ENCODE data around the gene FBXO15. TPM values are rescaled to one million over a fixed set of nuclear protein-coding genes. Genes with fewer than 3 reads are reported as not detected.

Gene FBXO15
- total RNA-seq, 2 donors from 2014 or later, result 1.3 to 3.0 TPM

DNA sequence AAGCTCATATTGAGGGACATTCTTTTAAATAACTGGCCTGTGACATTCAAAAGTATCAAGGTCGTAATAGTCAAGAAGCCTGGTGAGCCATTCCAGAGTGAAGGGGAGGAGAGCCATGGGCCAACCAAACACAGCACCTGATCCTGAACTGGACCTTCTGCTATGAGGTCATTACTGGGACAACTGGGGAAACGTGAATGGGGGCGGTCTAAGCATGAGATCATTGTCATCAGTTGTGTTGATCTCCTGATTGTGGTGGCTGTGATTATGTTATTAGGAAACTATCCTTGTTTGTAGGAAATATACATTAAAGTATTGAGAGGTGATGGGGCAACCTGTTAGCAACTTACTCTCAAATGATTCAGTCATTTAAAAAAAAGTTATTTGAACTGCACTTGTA is 79.3 kb downstream of the FBXO15 start:
- Mint-ChIP-seq H3K27me3 (ENCODE audit: insufficient read depth) (peaks cover 2% of the 10 kb centered on the region), H3K36me3 (ENCODE audit: low read depth) (no peaks in the 10 kb centered on the region), H3K4me3 (no peak overlapping the region), H3K4me1 (no peaks in the 10 kb centered on the region), H3K27ac (no peak overlapping the region), H3K9me3 (no peaks in the 10 kb centered on the region)
- no peak overlapping the region for H3K4me3 ChIP-seq (ENCODE audit: low read length)
- TF ChIP-seq, protein P1, sequence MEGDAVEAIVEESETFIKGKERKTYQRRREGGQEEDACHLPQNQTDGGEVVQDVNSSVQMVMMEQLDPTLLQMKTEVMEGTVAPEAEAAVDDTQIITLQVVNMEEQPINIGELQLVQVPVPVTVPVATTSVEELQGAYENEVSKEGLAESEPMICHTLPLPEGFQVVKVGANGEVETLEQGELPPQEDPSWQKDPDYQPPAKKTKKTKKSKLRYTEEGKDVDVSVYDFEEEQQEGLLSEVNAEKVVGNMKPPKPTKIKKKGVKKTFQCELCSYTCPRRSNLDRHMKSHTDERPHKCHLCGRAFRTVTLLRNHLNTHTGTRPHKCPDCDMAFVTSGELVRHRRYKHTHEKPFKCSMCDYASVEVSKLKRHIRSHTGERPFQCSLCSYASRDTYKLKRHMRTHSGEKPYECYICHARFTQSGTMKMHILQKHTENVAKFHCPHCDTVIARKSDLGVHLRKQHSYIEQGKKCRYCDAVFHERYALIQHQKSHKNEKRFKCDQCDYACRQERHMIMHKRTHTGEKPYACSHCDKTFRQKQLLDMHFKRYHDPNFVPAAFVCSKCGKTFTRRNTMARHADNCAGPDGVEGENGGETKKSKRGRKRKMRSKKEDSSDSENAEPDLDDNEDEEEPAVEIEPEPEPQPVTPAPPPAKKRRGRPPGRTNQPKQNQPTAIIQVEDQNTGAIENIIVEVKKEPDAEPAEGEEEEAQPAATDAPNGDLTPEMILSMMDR (conservative IDR thresholded peaks at IDR 0.05), result no peak
- H3K9me3 ChIP-seq (ENCODE audit: control insufficient read depth, low read length), result no peaks in the 10 kb centered on the region
- H3K4me1 ChIP-seq (ENCODE audit: control insufficient read depth, insufficient read depth, low read length), result no peaks in the 10 kb centered on the region
- no peaks in the 10 kb centered on the region for H3K27me3 ChIP-seq (ENCODE audit: control insufficient read depth, insufficient read depth, low read length, poor library complexity, severe bottlenecking)
- no peak overlapping the region for H3K9ac ChIP-seq (ENCODE audit: extremely low read depth, low read length, poor library complexity, severe bottlenecking)
- WGBS, 2 experiments (ENCODE audit: insufficient coverage in 1 of 2, insufficient read length in 1 of 2), result 88 to 90% methylated on average over 3 of the region's 3 CpGs
- no peak overlapping the region for H3K27ac ChIP-seq (ENCODE audit: low read depth, low read length)
- no peak for DNase-seq
- no peaks in the 10 kb centered on the region for H3K36me3 ChIP-seq (ENCODE audit: control insufficient read depth, insufficient read depth, low read length)

DNA sequence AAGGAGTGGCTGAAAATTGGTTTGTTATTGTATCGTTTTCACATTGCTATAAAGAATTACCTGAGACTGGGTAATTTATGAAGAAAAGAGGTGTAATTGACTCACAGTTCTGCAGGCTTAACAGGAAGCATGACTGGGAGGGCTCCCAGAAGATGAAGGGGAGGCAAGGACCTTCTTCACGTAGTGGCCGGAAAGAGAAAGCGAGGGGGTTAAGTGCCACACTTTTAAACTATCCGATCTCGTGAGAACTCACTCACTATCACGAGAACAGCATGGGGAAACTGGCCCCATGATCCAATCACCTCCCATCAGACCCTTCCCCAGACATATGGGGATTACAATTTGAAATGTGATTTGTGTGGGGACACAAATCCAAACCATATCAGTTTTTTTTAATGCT is 81.6 kb downstream of the FBXO15 start:
- Mint-ChIP-seq H3K9me3 (no peaks in the 10 kb centered on the region), H3K36me3 (ENCODE audit: low read depth) (no peaks in the 10 kb centered on the region), H3K4me3 (no peak overlapping the region), H3K27me3 (ENCODE audit: insufficient read depth) (peaks cover 2% of the 10 kb centered on the region), H3K27ac (no peak overlapping the region), H3K4me1 (no peaks in the 10 kb centered on the region)
- DNase-seq, result no peak
- Histone ChIP-seq H3K9ac (ENCODE audit: extremely low read depth, low read length, poor library complexity, severe bottlenecking) (no peak overlapping the region), H3K9me3 (ENCODE audit: control insufficient read depth, low read length) (no peaks in the 10 kb centered on the region), H3K4me1 (ENCODE audit: control insufficient read depth, insufficient read depth, low read length) (no peaks in the 10 kb centered on the region), H3K36me3 (ENCODE audit: control insufficient read depth, insufficient read depth, low read length) (no peaks in the 10 kb centered on the region), H3K27me3 (ENCODE audit: control insufficient read depth, insufficient read depth, low read length, poor library complexity, severe bottlenecking) (no peaks in the 10 kb centered on the region), H3K4me3 (ENCODE audit: low read length) (no peak overlapping the region), H3K27ac (ENCODE audit: low read depth, low read length) (no peak overlapping the region)
- 65% methylated on average over 7 of the region's 7 CpGs; no CpG with 5 or more reads in 1 of the 2 experiments for WGBS, 2 experiments (ENCODE audit: insufficient coverage in 1 of 2, insufficient read length in 1 of 2)
- TF ChIP-seq, protein P1 (conservative IDR thresholded peaks at IDR 0.05), result no peak

DNA sequence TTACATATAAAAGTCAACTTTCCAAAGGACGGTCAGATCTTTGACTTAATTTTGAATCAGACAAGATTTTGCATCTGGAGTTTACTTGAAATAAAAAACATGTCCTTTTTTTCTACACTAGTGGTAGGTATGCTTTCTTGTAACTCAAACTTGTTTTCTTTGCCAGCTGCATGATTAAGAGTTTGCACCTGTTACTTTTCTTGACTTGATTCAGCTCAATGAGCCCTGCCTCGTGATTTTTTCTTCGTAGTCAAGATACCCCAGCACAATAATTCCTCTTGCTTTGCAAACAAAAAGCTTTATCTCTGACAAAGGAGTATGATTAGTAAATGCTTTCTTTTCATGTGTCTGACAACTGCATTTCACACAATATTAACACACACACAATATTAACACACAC is 82.3 kb downstream of the FBXO15 start:
- Mint-ChIP-seq H3K4me1 (no peaks in the 10 kb centered on the region), H3K9me3 (no peaks in the 10 kb centered on the region), H3K27ac (no peak overlapping the region), H3K36me3 (ENCODE audit: low read depth) (no peaks in the 10 kb centered on the region), H3K27me3 (ENCODE audit: insufficient read depth) (peaks cover 2% of the 10 kb centered on the region), H3K4me3 (no peak overlapping the region)
- Histone ChIP-seq H3K9ac (ENCODE audit: extremely low read depth, low read length, poor library complexity, severe bottlenecking) (no peak overlapping the region), H3K27ac (ENCODE audit: low read depth, low read length) (no peak overlapping the region), H3K27me3 (ENCODE audit: control insufficient read depth, insufficient read depth, low read length, poor library complexity, severe bottlenecking) (no peaks in the 10 kb centered on the region), H3K9me3 (ENCODE audit: control insufficient read depth, low read length) (no peaks in the 10 kb centered on the region), H3K4me3 (ENCODE audit: low read length) (no peak overlapping the region), H3K36me3 (ENCODE audit: control insufficient read depth, insufficient read depth, low read length) (no peaks in the 10 kb centered on the region), H3K4me1 (ENCODE audit: control insufficient read depth, insufficient read depth, low read length) (no peaks in the 10 kb centered on the region)
- WGBS, 2 experiments (ENCODE audit: insufficient coverage in 1 of 2, insufficient read length in 1 of 2), result 100% methylated on average over 3 of the region's 3 CpGs
- no peak for DNase-seq
- TF ChIP-seq, protein P1 (conservative IDR thresholded peaks at IDR 0.05), result no peak
